Glutamatergic neuron (in vitro differentiated cells): ENCODE results near the gene NEUROD2. TPM values are rescaled to one million over a fixed set of nuclear protein-coding genes. Genes with fewer than 3 reads are reported as not detected.

Experiments
- DNase-seq: peaks from one replicate; pipeline ENCODE4 v3.0.0; 2022
- H3K27ac Mint-ChIP-seq: one replicate; pipeline ENCODE4 v1.8.0; 2020; ENCODE audit warnings: mild to moderate bottlenecking, mixed read lengths, inconsistent platforms; ENCODE audit not compliant: unreplicated experiment
- H3K27me3 Mint-ChIP-seq: one replicate; pipeline ENCODE4 v1.8.0; 2020; ENCODE audit warnings: mild to moderate bottlenecking, moderate library complexity, mixed read lengths, inconsistent platforms; ENCODE audit not compliant: unreplicated experiment
- H3K36me3 Mint-ChIP-seq: one replicate; pipeline ENCODE4 v1.8.0; 2020; ENCODE audit warnings: mild to moderate bottlenecking, mixed read lengths, inconsistent platforms; ENCODE audit not compliant: unreplicated experiment
- H3K4me1 Mint-ChIP-seq: one replicate; pipeline ENCODE4 v1.8.0; 2020; ENCODE audit warnings: mild to moderate bottlenecking, low read depth, mixed read lengths, inconsistent platforms; ENCODE audit not compliant: unreplicated experiment
- H3K4me3 Mint-ChIP-seq: one replicate; pipeline ENCODE4 v1.8.0; 2020; ENCODE audit warnings: mild to moderate bottlenecking, mixed read lengths, inconsistent platforms; ENCODE audit not compliant: unreplicated experiment
- H3K9me3 Mint-ChIP-seq: one replicate; pipeline ENCODE4 v1.8.0; 2020; ENCODE audit warnings: mild to moderate bottlenecking, moderate library complexity, mixed read lengths, inconsistent platforms; ENCODE audit not compliant: unreplicated experiment
- total RNA-seq: library from RNA; stranded (reverse); fragmentation: NEBNext Ultra II Directional; extraction: Animal tissue kit (Norgen Biotek cat#: 25700); gene quantifications from one replicate; pipeline ENCODE4 v1.2.1, GENCODE V29; 2021; ENCODE audit not compliant: unreplicated experiment
- TF ChIP-seq, protein P1 (sequence below): fragments of 200-600 bp; sonication (generic); IDR thresholded peaks from one replicate; pipeline ENCODE4 v1.5.0; 2021; ENCODE audit not compliant: partially characterized antibody, unreplicated experiment

The NEUROD2 gene
- total RNA-seq, 1 donor from 2014 or later: 6.3 TPM

DNA sequence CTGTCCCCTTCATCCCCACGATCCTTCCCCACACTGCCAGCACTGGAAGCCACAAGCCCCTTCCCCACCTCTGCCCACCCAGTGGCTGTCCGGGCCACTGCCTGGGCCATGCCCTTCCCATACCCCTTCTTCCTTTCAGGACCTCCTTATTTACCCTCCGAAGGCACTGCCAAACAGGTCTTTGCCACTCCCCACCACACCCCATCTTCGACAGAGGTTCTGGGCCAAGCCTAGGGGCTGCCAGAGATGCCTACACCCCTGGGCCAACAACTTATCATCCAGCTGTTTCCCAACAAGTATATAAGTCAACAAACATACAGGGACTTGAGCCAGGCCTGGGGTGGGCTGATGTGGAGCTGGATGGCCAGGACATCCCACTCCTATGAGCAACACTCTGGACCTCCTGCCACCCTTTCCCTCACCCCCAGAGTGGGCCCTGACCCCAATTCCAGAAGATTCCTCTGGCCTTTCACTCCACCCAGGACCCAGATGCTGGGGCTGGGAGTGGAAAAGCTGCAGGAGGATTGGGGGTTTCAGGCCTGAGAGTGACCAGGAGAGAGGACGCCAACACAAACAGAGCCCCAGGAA is 17.6 kb upstream of the NEUROD2 start:
- Mint-ChIP-seq H3K27me3 (peaks cover 11% of the 10 kb centered on the region), H3K36me3 (no peaks in the 10 kb centered on the region), H3K4me3 (no peak overlapping the region), H3K9me3 (peaks cover 4% of the 10 kb centered on the region), H3K4me1 (no peaks in the 10 kb centered on the region), H3K27ac (no peak overlapping the region)
- TF ChIP-seq, protein P1, sequence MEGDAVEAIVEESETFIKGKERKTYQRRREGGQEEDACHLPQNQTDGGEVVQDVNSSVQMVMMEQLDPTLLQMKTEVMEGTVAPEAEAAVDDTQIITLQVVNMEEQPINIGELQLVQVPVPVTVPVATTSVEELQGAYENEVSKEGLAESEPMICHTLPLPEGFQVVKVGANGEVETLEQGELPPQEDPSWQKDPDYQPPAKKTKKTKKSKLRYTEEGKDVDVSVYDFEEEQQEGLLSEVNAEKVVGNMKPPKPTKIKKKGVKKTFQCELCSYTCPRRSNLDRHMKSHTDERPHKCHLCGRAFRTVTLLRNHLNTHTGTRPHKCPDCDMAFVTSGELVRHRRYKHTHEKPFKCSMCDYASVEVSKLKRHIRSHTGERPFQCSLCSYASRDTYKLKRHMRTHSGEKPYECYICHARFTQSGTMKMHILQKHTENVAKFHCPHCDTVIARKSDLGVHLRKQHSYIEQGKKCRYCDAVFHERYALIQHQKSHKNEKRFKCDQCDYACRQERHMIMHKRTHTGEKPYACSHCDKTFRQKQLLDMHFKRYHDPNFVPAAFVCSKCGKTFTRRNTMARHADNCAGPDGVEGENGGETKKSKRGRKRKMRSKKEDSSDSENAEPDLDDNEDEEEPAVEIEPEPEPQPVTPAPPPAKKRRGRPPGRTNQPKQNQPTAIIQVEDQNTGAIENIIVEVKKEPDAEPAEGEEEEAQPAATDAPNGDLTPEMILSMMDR: no peak
- no peak for DNase-seq

DNA sequence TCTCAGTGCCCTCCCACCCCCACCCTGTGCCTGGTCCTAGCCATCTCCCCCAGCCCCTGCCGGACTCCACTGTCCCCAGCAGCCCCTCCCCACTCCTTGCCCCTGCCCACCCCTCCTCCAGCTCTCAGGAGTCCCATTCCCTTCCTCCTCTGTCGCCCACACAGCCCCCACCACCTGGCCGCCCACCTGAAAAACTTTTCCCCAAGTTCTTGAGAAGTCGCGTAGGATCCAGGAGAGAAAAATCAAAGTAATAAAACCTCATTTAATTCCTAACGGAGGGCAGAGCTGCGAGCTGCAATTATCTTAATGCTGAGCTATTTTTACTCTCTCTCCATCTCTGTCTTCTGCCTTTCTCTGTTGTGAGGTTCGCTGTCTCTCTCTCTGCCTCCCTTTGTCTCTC is 16.6 kb upstream of the NEUROD2 start:
- TF ChIP-seq, protein P1: no peak
- Mint-ChIP-seq H3K4me1 (no peaks in the 10 kb centered on the region), H3K9me3 (peaks cover 4% of the 10 kb centered on the region), H3K27me3 (peaks cover 10% of the 10 kb centered on the region), H3K27ac (no peak overlapping the region), H3K4me3 (no peak overlapping the region), H3K36me3 (no peaks in the 10 kb centered on the region)
- no peak for DNase-seq

DNA sequence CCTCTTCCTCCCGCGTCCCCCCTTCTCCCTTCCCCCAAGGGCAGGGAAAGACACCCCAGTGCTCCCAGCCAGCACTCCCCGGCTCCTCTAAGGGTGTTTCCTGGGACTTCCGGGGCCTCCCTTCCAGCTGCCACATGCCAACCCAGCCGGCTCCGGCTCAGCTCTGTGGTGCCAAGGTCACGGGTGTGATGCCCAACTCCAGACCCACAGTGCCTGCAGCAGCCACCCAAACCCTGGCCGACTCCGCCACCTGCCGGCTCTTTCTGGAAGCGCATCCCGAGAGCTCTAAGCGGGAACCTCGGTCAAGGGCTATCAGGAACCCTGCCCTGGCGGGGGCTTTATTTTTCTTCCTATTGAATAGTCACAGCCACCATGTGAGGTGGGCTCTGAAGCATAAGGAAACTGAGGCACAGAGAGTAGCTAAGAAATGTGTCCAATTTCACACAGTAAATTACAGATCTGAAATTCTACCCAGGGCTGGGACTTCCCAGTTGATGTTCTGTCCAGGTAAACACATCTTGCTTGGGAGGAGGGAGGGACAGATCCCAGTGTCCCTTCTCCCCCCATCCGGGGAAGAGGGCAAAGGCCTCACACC is 15.7 kb upstream of the NEUROD2 start:
- DNase-seq: peak; percentile 94
- Mint-ChIP-seq H3K36me3 (no peaks in the 10 kb centered on the region), H3K4me3 (no peak overlapping the region), H3K9me3 (peaks cover 4% of the 10 kb centered on the region), H3K27ac (no peak overlapping the region), H3K4me1 (no peaks in the 10 kb centered on the region), H3K27me3 (peaks cover 10% of the 10 kb centered on the region)
- TF ChIP-seq, protein P1: peak; percentile 97

GRCh38 chr17:39622380-39623006 is 14.8 kb upstream of the NEUROD2 start:
- Mint-ChIP-seq H3K9me3 (peaks cover 4% of the 10 kb centered on the region), H3K4me3 (no peak overlapping the region)

More at GRCh38 chr17:39622380-39623006, 14.8 kb upstream of the NEUROD2 start:
- TF ChIP-seq, protein P1: no peak
- Mint-ChIP-seq H3K4me1 (no peaks in the 10 kb centered on the region), H3K36me3 (no peaks in the 10 kb centered on the region), H3K27me3 (peaks cover 10% of the 10 kb centered on the region), H3K27ac (no peak overlapping the region)
- no peak for DNase-seq
